ENCODE results near the gene WTAP. TPM values are rescaled to one million over a fixed set of nuclear protein-coding genes. Genes with fewer than 3 reads are reported as not detected.

WTAP gene
- total RNA-seq, 4 donors from 2014 or later: 68.7 to 103 (median 85.3) TPM

GRCh38 chr6:159713984-159714383 is 13.3 kb upstream of the WTAP start:
- no peaks in the 10 kb centered on the region for H3K27me3 ChIP-seq
- H3K4me1 ChIP-seq: peaks cover 51% of the 10 kb centered on the region
- no peak overlapping the region for H3K4me3 ChIP-seq
- H3K36me3 ChIP-seq: no peaks in the 10 kb centered on the region
- no peaks in the 10 kb centered on the region for H3K9me3 ChIP-seq
- TF ChIP-seq POLR2A (IDR thresholded peaks at IDR 0.05) (no peak), EP300 (IDR thresholded peaks at IDR 0.05) (no peak), POLR2AphosphoS5 (IDR thresholded peaks at IDR 0.05) (no peak), CTCF (IDR thresholded peaks at IDR 0.05) (no peak)
- DNase-seq (ENCODE audit: low spot score in 2 of 2): no peak
- no peak overlapping the region for H3K27ac ChIP-seq
- WGBS: 95% methylated on average over 7 of the region's 7 CpGs

- Histone ChIP-seq H3K27me3 (no peaks in the 10 kb centered on the region), H3K4me1 (peaks cover 54% of the 10 kb centered on the region), H3K4me3 (no peak overlapping the region), H3K36me3 (no peaks in the 10 kb centered on the region), H3K27ac (peak overlapping the region; percentile 93), H3K9me3 (no peaks in the 10 kb centered on the region)
- TF ChIP-seq POLR2AphosphoS5 (IDR thresholded peaks at IDR 0.05) (no peak), EP300 (IDR thresholded peaks at IDR 0.05) (no peak), POLR2A (IDR thresholded peaks at IDR 0.05) (no peak), CTCF (IDR thresholded peaks at IDR 0.05) (no peak)
- no peak for DNase-seq (ENCODE audit: low spot score in 2 of 2)
- WGBS: 57% methylated on average over 5 of the region's 5 CpGs
These were observed 12.9 kb upstream of the WTAP start for GRCh38 chr6:159714404-159714803.

DNA sequence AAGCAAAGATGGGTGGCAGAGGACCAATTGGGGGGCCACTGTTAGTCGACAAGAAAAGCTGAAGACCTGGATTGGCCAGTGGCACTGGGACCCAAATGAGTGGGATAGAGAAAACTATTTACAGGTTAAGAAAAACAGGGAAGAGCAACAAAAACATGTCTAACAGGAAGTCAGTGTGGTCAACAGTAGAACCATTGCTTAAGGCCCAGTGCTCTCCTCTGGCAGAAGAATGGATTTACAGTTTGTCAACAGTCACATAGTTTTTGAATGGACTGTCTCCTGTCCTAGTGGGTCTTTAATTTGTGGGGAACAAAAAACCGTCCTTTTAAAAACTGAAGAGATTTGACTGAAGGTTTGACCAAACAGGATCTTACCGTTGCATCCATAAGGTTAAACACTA is 12.1 kb upstream of the WTAP start:
- Histone ChIP-seq H3K4me3 (no peak overlapping the region), H3K9me3 (no peaks in the 10 kb centered on the region), H3K27me3 (no peaks in the 10 kb centered on the region), H3K27ac (peak overlapping the region; percentile 93), H3K4me1 (peaks cover 54% of the 10 kb centered on the region), H3K36me3 (no peaks in the 10 kb centered on the region)
- 91% methylated on average over 3 of the region's 3 CpGs for WGBS
- TF ChIP-seq EP300 (IDR thresholded peaks at IDR 0.05): no peak
- no peak for TF ChIP-seq POLR2A (IDR thresholded peaks at IDR 0.05)
- TF ChIP-seq POLR2AphosphoS5 (IDR thresholded peaks at IDR 0.05): no peak
- TF ChIP-seq CTCF (IDR thresholded peaks at IDR 0.05): no peak
- no peak for DNase-seq (ENCODE audit: low spot score in 2 of 2)

- TF ChIP-seq POLR2A (IDR thresholded peaks at IDR 0.05) (no peak), CTCF (IDR thresholded peaks at IDR 0.05) (no peak), EP300 (IDR thresholded peaks at IDR 0.05) (no peak)
- Histone ChIP-seq H3K9me3 (no peaks in the 10 kb centered on the region), H3K27me3 (no peaks in the 10 kb centered on the region), H3K4me3 (peak overlapping the region; percentile 23), H3K4me1 (peaks cover 54% of the 10 kb centered on the region), H3K27ac (peak overlapping the region; percentile 93), H3K36me3 (no peaks in the 10 kb centered on the region)
- DNase-seq (ENCODE audit: low spot score in 2 of 2): no peak
- WGBS: 96% methylated on average over 3 of the region's 3 CpGs
These were observed 11.7 kb upstream of the WTAP start for GRCh38 chr6:159715605-159716004.

DNA sequence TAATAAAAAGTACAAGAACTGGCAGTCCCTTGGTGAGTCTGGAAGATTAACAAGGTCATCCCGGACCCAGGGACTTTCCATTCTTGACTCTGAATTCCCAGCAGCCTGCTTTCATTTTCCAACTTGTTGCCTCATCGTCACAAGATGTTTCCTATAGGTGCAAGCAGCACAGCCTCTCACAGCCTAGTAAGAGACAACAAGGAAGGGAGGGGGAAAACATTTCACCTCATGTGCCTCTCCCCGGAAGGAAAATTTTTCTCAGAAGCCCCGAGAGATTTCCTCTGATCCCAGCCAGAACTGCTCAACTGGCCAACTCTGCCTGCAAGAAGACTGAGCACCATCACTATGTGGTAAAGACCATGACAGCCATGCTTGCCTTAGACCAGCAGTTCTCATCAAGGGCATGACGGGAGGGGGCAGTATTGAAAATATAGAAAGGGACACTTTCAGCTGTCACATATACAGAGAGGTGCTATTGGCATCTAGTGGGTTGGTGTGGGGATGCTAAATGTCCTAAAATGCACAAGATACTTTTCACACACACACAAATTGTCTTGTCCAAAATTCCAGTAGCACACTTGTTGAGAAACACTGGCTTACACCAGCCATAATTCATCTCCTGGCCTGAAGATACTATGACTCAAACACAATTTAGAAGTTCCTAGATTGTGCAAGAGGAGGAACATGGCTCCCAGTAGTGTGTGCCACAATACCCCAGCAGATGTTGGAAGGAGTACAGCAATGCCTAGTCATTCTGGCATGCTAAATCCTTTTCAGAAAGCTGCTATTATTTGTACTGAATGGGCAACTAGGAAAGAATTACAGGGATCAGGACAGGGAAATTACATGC is 10.8 kb upstream of the WTAP start:
- no peaks in the 10 kb centered on the region for H3K36me3 ChIP-seq
- H3K4me3 ChIP-seq: peak overlapping the region; percentile 23
- H3K27ac ChIP-seq: peak overlapping the region; percentile 93
- peak in 1 of 2 donors; percentile 78 for DNase-seq (ENCODE audit: low spot score in 2 of 2)
- peaks cover 54% of the 10 kb centered on the region for H3K4me1 ChIP-seq
- H3K9me3 ChIP-seq: no peaks in the 10 kb centered on the region
- TF ChIP-seq POLR2AphosphoS5 (IDR thresholded peaks at IDR 0.05) (peak; percentile 85 to 95 (median 90)), POLR2A (IDR thresholded peaks at IDR 0.05) (no peak), EP300 (IDR thresholded peaks at IDR 0.05) (no peak), CTCF (IDR thresholded peaks at IDR 0.05) (no peak)
- no peaks in the 10 kb centered on the region for H3K27me3 ChIP-seq
- 21% methylated on average over 5 of the region's 5 CpGs for whole genome bisulfite sequencing
